HepG2 (cell line): ENCODE measurements around the gene PPP4R2. TPM values are rescaled to one million over a fixed set of nuclear protein-coding genes. Genes with fewer than 3 reads are reported as not detected.

ENCODE experiments used
- ATAC-seq: fragments of 200-7000 bp; cut with Tn5 transposase; 3 replicates; pipeline ENCODE4 v1.9.1; 2020; ENCODE audit warnings: mild to moderate bottlenecking, moderate library complexity
- BruUV-seq: library from RNA; stranded (reverse); fragments of 400-500 nt; replicated peaks from 2 replicates; lab custom pipeline; 2021; lab: Mats Ljungman, UMichigan
- CTCF ChIA-PET: fragments of 300-600 bp; formaldehyde crosslinking; extraction: SDS; loops from one replicate; lab custom pipeline; 2021; ENCODE audit warnings: low total read pairs, inconsistent platforms, low intra/inter-chr PET ratio; lab: Yijun Ruan, JAX
- POLR2A ChIA-PET: fragments of 350-600 bp; sonication (Branson Sonifier 250); formaldehyde crosslinking; loops from one replicate; lab custom pipeline; 2020; ENCODE audit warnings: antibody characterized with exemption, inconsistent platforms; lab: Yijun Ruan, JAX
- DNase-seq: peaks from one replicate; pipeline ENCODE4 v3.0.0-alpha.2; 2015; ENCODE audit warnings: low spot score
- FAIRE-seq: peaks from 3 replicates; lab custom pipeline; 2011; peaks lifted over from hg19 to GRCh38; lab: Jason Lieb, UNC
- H2AFZ ChIP-seq: one replicate; pipeline ENCODE4 v1.6.1; 2011; ENCODE audit warnings: low read length, inconsistent platforms
- H3K27ac ChIP-seq: fragments of 300-600 bp; 3 replicates; pipeline ENCODE4 v1.8.0; 2011; ENCODE audit warnings: mixed run types, mild to moderate bottlenecking, mixed read lengths, low read length, inconsistent platforms; ENCODE audit not compliant: insufficient read depth; ENCODE audit errors: extremely low read length
- H3K27me3 ChIP-seq, 2 experiments: fragments of 200-600 bp in 1 of 2; 2 replicates in 1 of 2; 3 replicates in 1 of 2; pipeline versions ENCODE4 v1.6.0 to v1.8.0; 2011; ENCODE audit warnings: low read length in 2 of 2, mild to moderate bottlenecking in 2 of 2, moderate library complexity in 2 of 2, inconsistent platforms in 1 of 2; ENCODE audit not compliant: insufficient read depth in 2 of 2, control insufficient read depth in 1 of 2
- H3K36me3 ChIP-seq, 2 experiments: fragments of 200-600 bp in 1 of 2; replicated peaks in 1 of 2; 2 replicates in 1 of 2; 3 replicates in 1 of 2; pipeline versions ENCODE4 v1.5.1 to v1.8.0; 2011; ENCODE audit warnings: low read length in 2 of 2, inconsistent platforms in 1 of 2; ENCODE audit not compliant: insufficient read depth in 2 of 2, control insufficient read depth in 1 of 2
- H3K4me1 ChIP-seq: 2 replicates; pipeline ENCODE4 v1.5.1; 2012; ENCODE audit warnings: low read length, inconsistent platforms; ENCODE audit not compliant: insufficient read depth
- H3K4me2 ChIP-seq: 2 replicates; pipeline ENCODE4 v1.6.0; 2011; ENCODE audit warnings: low read depth, low read length, inconsistent platforms
- H3K4me3 ChIP-seq, 3 experiments: fragments of 200-600 bp in 1 of 3; sonication (generic), shearing (Covaris generic) in 1 of 3; replicated peaks in 1 of 3; 2 replicates each; pipeline ENCODE4 v1.5.1; 2011 to 2016; ENCODE audit warnings: low read length in 3 of 3, inconsistent platforms in 2 of 3, low read depth in 2 of 3, mild to moderate bottlenecking in 2 of 3, control low read depth in 1 of 3, mixed read lengths in 1 of 3; ENCODE audit not compliant: insufficient read depth in 1 of 3
- H3K79me2 ChIP-seq: one replicate; pipeline ENCODE4 v1.6.1; 2011; ENCODE audit warnings: low read length, inconsistent platforms; ENCODE audit not compliant: insufficient read depth
- H3K9ac ChIP-seq: 2 replicates; pipeline ENCODE4 v1.6.0; 2011; ENCODE audit warnings: mild to moderate bottlenecking, low read depth, low read length, inconsistent platforms; ENCODE audit not compliant: insufficient read depth
- H3K9me3 ChIP-seq: 2 replicates; pipeline ENCODE4 v1.5.1; 2012; ENCODE audit warnings: mild to moderate bottlenecking, low read length
- H4K20me1 ChIP-seq: 2 replicates; pipeline ENCODE4 v1.6.0; 2011; ENCODE audit warnings: inconsistent platforms, mild to moderate bottlenecking, low read length, moderate library complexity; ENCODE audit not compliant: insufficient read depth
- HDAC1 ChIP-seq: sonication (generic); formaldehyde crosslinking; IDR thresholded peaks from 2 replicates; pipeline ENCODE4 v1.5.1; 2020; ENCODE audit warnings: mild to moderate bottlenecking, missing genetic modification reagents
- PHF20 ChIP-seq: sonication (generic); formaldehyde crosslinking; IDR thresholded peaks from 2 replicates; pipeline ENCODE4 v1.5.0; 2020; ENCODE audit warnings: mild to moderate bottlenecking, missing genetic modification reagents
- POGZ ChIP-seq: sonication (generic); formaldehyde crosslinking; IDR thresholded peaks from 2 replicates; pipeline ENCODE4 v1.4.0; 2020; ENCODE audit warnings: mild to moderate bottlenecking, missing genetic modification reagents
- SNAPC2 ChIP-seq: sonication (generic); formaldehyde crosslinking; IDR thresholded peaks from 2 replicates; pipeline ENCODE4 v1.8.1; 2022; ENCODE audit warnings: mild to moderate bottlenecking, missing genetic modification reagents
- ZNF598 ChIP-seq: sonication (generic); formaldehyde crosslinking; IDR thresholded peaks from 2 replicates; pipeline ENCODE4 v1.5.1; 2020; ENCODE audit warnings: mild to moderate bottlenecking, missing genetic modification reagents, borderline replicate concordance
- ZNF644 ChIP-seq: IDR thresholded peaks from 2 replicates; pipeline ENCODE4 v1.6.1; 2016; ENCODE audit warnings: low read depth
- WGBS: methylation state at CpG from one replicate; pipeline ENCODE4 v1.1.6; 2017; ENCODE audit warnings: low lambda C conversion rate; 5-methylcytosine and 5-hydroxymethylcytosine counted together
- in situ Hi-C: cut with HindIII; loops from 2 replicates; pipeline ENCODE4 v1.10.0; 2017; ENCODE audit warnings: low pct_unique_long_range_greater_than_20kb; ENCODE audit not compliant: extremely low pct_ligation_motif_present
- intact Hi-C: fragments of 100-400 bp; cut with micrococcal nuclease; formaldehyde crosslinking; loops from one replicate; pipeline ENCODE4 v1.10.0; 2022; ENCODE audit not compliant: unreplicated experiment
- polyA plus RNA-seq, 8 experiments: library from polyadenylated mRNA; depleted of rRNA in 3 of 8; stranded (reverse) in 7 of 8; unstranded in 1 of 8; fragments of >200 nt; fragmentation: Illumina TruSeq in 4 of 8; extraction: Trizol in 4 of 8; gene quantifications; 2 replicates each; pipeline versions ENCODE4 v1.2.1 to v1.2.3, GENCODE V29; 2011 to 2016; ENCODE audit warnings: low read depth in 4 of 8, missing spikeins in 1 of 8, mixed read lengths in 1 of 8; ENCODE audit not compliant: insufficient read depth in 1 of 8
- total RNA-seq, 5 experiments: library from RNA; depleted of rRNA; stranded (reverse); fragments of >200 nt; fragmentation: Illumina TruSeq; extraction: Trizol; gene quantifications; 2 replicates each; pipeline ENCODE4 v1.2.3, GENCODE V29; 2016; ENCODE audit warnings: low read depth in 1 of 5
- TF ChIP-seq, protein P1 (sequence below): IDR thresholded peaks from 2 replicates; pipeline ENCODE4 v1.6.1; 2012; ENCODE audit warnings: inconsistent platforms
- TF ChIP-seq, protein P2 (sequence below): sonication (generic); formaldehyde crosslinking; IDR thresholded peaks from 2 replicates; pipeline ENCODE4 v1.4.0; 2020; ENCODE audit warnings: low read depth, mild to moderate bottlenecking, missing genetic modification reagents
- TF ChIP-seq, protein P3 (sequence below): sonication (generic); formaldehyde crosslinking; IDR thresholded peaks from 2 replicates; pipeline ENCODE4 v1.4.0; 2020; ENCODE audit warnings: missing genetic modification reagents; ENCODE audit errors: not compliant biosample characterization
- TF ChIP-seq, protein P4 (sequence below): sonication (generic); formaldehyde crosslinking; IDR thresholded peaks from 2 replicates; pipeline ENCODE4 v1.4.0; 2020; ENCODE audit warnings: mild to moderate bottlenecking, missing genetic modification reagents, borderline replicate concordance

PPP4R2 gene
- total and polyA plus RNA-seq, 2 of the 13 experiments (the other 11 are each of a cell fraction or from before 2014, with no cell fraction given): 22.3 to 161 TPM

DNA sequence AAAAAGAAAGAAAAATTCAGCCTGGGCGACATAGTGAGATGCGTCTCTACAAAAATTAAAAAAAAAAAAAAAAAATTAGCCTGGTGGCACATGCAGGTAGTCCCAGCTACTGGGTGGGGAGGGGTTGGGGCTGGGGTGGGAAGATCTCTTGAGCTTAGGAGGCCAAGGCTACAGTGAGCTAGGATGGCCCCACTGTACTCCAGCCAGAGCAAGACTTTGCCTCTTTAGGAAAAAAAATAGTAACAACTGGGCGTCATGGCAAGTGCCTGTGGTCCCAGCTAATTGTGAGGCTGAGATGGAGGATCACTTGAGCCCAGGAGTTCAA lies 23.9 kb upstream of the PPP4R2 start:
- FAIRE-seq: no peak
- no TSS peak for BruUV-seq
- WGBS: 63% methylated on average over 3 of the region's 3 CpGs
- Histone ChIP-seq H2AFZ (no peak overlapping the region), H3K4me3 (no peak overlapping the region), H3K27me3 (no peaks in the 10 kb centered on the region), H3K36me3 (no peaks in the 10 kb centered on the region), H3K4me1 (peaks cover 57% of the 10 kb centered on the region), H3K9ac (no peak overlapping the region), H3K4me2 (peak overlapping the region; percentile 65), H4K20me1 (no peaks in the 10 kb centered on the region), H3K27ac (peak overlapping the region; percentile 76), H3K79me2 (no peaks in the 10 kb centered on the region), H3K9me3 (no peaks in the 10 kb centered on the region)
- ChIA-PET CTCF (no interaction called here), POLR2A (interaction anchor here (1.2 to 1.8 kb wide), 6 partner anchors 10 to 30 kb away, joined by 3 to 17 read pairs (median 5); partner anchors contain the start of gene PPP4R2)
- TF ChIP-seq ZNF598 (CRISPR knock-in tag) (no peak), HDAC1 (CRISPR knock-in tag) (0 out of 2 replicates have a peak, but pooled peaks have one; percentile 26), ZNF644 (CRISPR knock-in tag) (peak; percentile 35; the same call in 1 of the 2 replicates), PHF20 (CRISPR knock-in tag) (no peak), SNAPC2 (no peak), POGZ (CRISPR knock-in tag) (0 out of 2 replicates have a peak, but pooled peaks have one; percentile 55)
- TF ChIP-seq, protein P1, sequence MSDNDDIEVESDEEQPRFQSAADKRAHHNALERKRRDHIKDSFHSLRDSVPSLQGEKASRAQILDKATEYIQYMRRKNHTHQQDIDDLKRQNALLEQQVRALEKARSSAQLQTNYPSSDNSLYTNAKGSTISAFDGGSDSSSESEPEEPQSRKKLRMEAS: 0 out of 2 replicates have a peak, but pooled peaks have one; percentile 36
- TF ChIP-seq, protein P2, sequence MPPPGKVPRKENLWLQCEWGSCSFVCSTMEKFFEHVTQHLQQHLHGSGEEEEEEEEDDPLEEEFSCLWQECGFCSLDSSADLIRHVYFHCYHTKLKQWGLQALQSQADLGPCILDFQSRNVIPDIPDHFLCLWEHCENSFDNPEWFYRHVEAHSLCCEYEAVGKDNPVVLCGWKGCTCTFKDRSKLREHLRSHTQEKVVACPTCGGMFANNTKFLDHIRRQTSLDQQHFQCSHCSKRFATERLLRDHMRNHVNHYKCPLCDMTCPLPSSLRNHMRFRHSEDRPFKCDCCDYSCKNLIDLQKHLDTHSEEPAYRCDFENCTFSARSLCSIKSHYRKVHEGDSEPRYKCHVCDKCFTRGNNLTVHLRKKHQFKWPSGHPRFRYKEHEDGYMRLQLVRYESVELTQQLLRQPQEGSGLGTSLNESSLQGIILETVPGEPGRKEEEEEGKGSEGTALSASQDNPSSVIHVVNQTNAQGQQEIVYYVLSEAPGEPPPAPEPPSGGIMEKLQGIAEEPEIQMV (CRISPR knock-in tag): no peak
- TF ChIP-seq, protein P3, sequence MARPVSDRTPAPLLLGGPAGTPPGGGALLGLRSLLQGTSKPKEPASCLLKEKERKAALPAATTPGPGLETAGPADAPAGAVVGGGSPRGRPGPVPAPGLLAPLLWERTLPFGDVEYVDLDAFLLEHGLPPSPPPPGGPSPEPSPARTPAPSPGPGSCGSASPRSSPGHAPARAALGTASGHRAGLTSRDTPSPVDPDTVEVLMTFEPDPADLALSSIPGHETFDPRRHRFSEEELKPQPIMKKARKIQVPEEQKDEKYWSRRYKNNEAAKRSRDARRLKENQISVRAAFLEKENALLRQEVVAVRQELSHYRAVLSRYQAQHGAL (CRISPR knock-in tag): no peak
- TF ChIP-seq, protein P4, sequence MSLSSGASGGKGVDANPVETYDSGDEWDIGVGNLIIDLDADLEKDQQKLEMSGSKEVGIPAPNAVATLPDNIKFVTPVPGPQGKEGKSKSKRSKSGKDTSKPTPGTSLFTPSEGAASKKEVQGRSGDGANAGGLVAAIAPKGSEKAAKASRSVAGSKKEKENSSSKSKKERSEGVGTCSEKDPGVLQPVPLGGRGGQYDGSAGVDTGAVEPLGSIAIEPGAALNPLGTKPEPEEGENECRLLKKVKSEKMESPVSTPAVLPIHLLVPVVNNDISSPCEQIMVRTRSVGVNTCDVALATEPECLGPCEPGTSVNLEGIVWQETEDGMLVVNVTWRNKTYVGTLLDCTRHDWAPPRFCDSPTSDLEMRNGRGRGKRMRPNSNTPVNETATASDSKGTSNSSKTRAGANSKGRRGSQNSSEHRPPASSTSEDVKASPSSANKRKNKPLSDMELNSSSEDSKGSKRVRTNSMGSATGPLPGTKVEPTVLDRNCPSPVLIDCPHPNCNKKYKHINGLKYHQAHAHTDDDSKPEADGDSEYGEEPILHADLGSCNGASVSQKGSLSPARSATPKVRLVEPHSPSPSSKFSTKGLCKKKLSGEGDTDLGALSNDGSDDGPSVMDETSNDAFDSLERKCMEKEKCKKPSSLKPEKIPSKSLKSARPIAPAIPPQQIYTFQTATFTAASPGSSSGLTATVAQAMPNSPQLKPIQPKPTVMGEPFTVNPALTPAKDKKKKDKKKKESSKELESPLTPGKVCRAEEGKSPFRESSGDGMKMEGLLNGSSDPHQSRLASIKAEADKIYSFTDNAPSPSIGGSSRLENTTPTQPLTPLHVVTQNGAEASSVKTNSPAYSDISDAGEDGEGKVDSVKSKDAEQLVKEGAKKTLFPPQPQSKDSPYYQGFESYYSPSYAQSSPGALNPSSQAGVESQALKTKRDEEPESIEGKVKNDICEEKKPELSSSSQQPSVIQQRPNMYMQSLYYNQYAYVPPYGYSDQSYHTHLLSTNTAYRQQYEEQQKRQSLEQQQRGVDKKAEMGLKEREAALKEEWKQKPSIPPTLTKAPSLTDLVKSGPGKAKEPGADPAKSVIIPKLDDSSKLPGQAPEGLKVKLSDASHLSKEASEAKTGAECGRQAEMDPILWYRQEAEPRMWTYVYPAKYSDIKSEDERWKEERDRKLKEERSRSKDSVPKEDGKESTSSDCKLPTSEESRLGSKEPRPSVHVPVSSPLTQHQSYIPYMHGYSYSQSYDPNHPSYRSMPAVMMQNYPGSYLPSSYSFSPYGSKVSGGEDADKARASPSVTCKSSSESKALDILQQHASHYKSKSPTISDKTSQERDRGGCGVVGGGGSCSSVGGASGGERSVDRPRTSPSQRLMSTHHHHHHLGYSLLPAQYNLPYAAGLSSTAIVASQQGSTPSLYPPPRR (CRISPR knock-in tag): 0 out of 2 replicates have a peak, but pooled peaks have one; percentile 25
- ATAC-seq: peak; percentile 80
- in situ Hi-C loops: no loop called here
- DNase-seq: no peak
- intact Hi-C loops: no loop called here
